Heart right ventricle (tissue), 16 donors: ENCODE results near the gene AMACR. TPM values are rescaled to one million over a fixed set of nuclear protein-coding genes. Genes with fewer than 3 reads are reported as not detected.

Experiments used
- ATAC-seq, 8 donors: fragments of 200-7000 bp; cut with Tn5 transposase; one replicate each; pipeline ENCODE4 v1.9.1; 2020; ENCODE audit warnings: mild to moderate bottlenecking in 8 of 8, moderate library complexity in 8 of 8, moderate number of reproducible peaks in 1 of 8
- DNase-seq, 2 donors: peaks; one replicate each; pipeline ENCODE4 v3.0.0-alpha.2; 2020
- H3K27ac ChIP-seq, 10 donors: fragments of 200-600 bp; sonication (generic) in 2 of 10; one replicate each; pipeline versions ENCODE4 v1.5.0 to v1.8.0; 2020 to 2022; ENCODE audit warnings: mild to moderate bottlenecking in 3 of 10
- H3K27me3 ChIP-seq, 7 donors: fragments of 200-600 bp; one replicate each; pipeline ENCODE4 v1.8.0; 2021 to 2022; ENCODE audit warnings: mild to moderate bottlenecking in 2 of 7
- H3K36me3 ChIP-seq, 9 donors: fragments of 200-600 bp; sonication (generic) in 1 of 9; one replicate each; pipeline versions ENCODE4 v1.5.0 to v1.8.0; 2020 to 2022; ENCODE audit warnings: mild to moderate bottlenecking in 2 of 9
- H3K4me1 ChIP-seq, 9 donors: fragments of 200-600 bp; sonication (generic) in 1 of 9; one replicate each; pipeline versions ENCODE4 v1.5.0 to v1.8.0; 2020 to 2022; ENCODE audit warnings: mild to moderate bottlenecking in 4 of 9
- H3K4me3 ChIP-seq, 10 donors: fragments of 200-600 bp; sonication (generic) in 2 of 10; one replicate each; pipeline versions ENCODE4 v1.5.0 to v1.8.0; 2020 to 2022; ENCODE audit warnings: mild to moderate bottlenecking in 7 of 10, moderate library complexity in 2 of 10
- H3K9me3 ChIP-seq, 11 donors: fragments of 200-600 bp in 10 of 11; sonication (generic) in 2 of 11; one replicate each; pipeline versions ENCODE4 v1.5.0 to v1.8.0; 2013 to 2022; ENCODE audit warnings: mild to moderate bottlenecking in 2 of 11, control low read depth in 1 of 11, moderate library complexity in 1 of 11
- CTCF ChIP-seq, 9 donors: fragments of 200-600 bp; sonication (generic) in 2 of 9; IDR thresholded peaks; one replicate each; pipeline versions ENCODE4 v1.5.0 to v1.8.0; 2021 to 2022; ENCODE audit warnings: antibody characterized with exemption in 9 of 9, mild to moderate bottlenecking in 5 of 9, moderate library complexity in 1 of 9
- WGBS, 2 donors: extraction: QIAGEN DNeasy Blood & Tissue Kit; methylation state at CpG; one replicate each; pipeline ENCODE4 v1.1.7; 2013; ENCODE audit warnings: inconsistent platforms in 1 of 2; 5-methylcytosine and 5-hydroxymethylcytosine counted together
- intact Hi-C, 10 donors: fragments of 100-400 bp; cut with DNase I; formaldehyde crosslinking; loops; one replicate each; pipeline versions ENCODE4 v1.11.1 to v1.14.2; 2022
- polyA plus RNA-seq, 2 donors: library from polyadenylated mRNA; stranded (reverse); fragments of 200-250 nt; gene quantifications; one replicate each; pipeline ENCODE4 v1.2.3, GENCODE V29; 2013
- total RNA-seq, 10 donors: library from RNA; stranded (reverse); fragmentation: NEBNext Ultra II Directional in 3 of 10; extraction: Animal tissue kit (Norgen Biotek cat#: 25700) in 3 of 10; gene quantifications; one replicate each; pipeline versions ENCODE4 v1.2.1 to v1.2.4, GENCODE V29; 2021 to 2023
- donor health status: Arrhythmogenic right ventricular cardiomyopathy.
- donor health status: ischemic (EF 13 %, LVEDD 7.1; RV severe dilation, severe dysfunction).
- donor health status: healthy with polysubstance abuse.
- donor health status: DM: no; HTN: yes; CAD: no.
- donor health status: DM: no; HTN: no; CAD: no.
- donor health status: ischemic (EF 25% LVEDD 6.9; RV normal size, moderate dysfunction).
- donor health status: ischemic (EF 25% LVEDD 5.7; RV mildly dilated, moderate dysfunction).
- donor health status: healthy.
- donor health status: DM: yes; HTN: yes; CAD: no.
- donor health status: Ischemic cardiomyopathy.
- donor health status: ischemic (EF 35%, LVEDD 5.7; RV mildly dilated, moderate dysfunction).
- donor health status: nonischemic (EF 11% LVEDD 7.7; RV severe dilation, severe dysfunction).
- donor health status: DM: yes; HTN: yes; CAD: no.
- donor health status: PGD.
- donor health status: ischemic (EF 29% LVEDD 5.4; RV normal size, mild dysfunction).
- donor health status: nonischemic (EF 23%, LVEDD 6.1; RV moderate dilation, normal function).

AMACR gene
- total and polyA plus RNA-seq, 12 donors: 3.0 to 16.2 (median 8.8) TPM

GRCh38 chr5:33978306-33978705, 29.5 kb downstream of the AMACR start:
- Histone ChIP-seq H3K4me3 (no peak overlapping the region), H3K27ac (no peak overlapping the region), H3K27me3 (no peaks in the 10 kb centered on the region), H3K4me1 (peaks cover 0 to 17% (median 0%) of the 10 kb centered on the region in 9 donors), H3K9me3 (no peaks in the 10 kb centered on the region), H3K36me3 (no peaks in the 10 kb centered on the region)
- ATAC-seq: no peak
- intact Hi-C loops: loop anchor here in 3 of 10 donors (5.0 to 10.0 kb wide), 3 partner anchors 514 to 781 kb away; no protein-coding TSS in a partner anchor
- no peak for DNase-seq
- no peak for TF ChIP-seq CTCF (IDR thresholded peaks at IDR 0.05)
- WGBS, 2 donors: 95% methylated on average over 1 of the region's 1 CpG

- no peak for DNase-seq
These were observed 31.5 kb downstream of the AMACR start for GRCh38 chr5:33976307-33976706.

GRCh38 chr5:33975852-33976251, 32.0 kb downstream of the AMACR start:
- H3K4me3 ChIP-seq: no peak overlapping the region
- ATAC-seq (peak in 3 of 8 donors; percentile 35 to 42 (median 41)), DNase-seq (no peak)
- peaks cover 0 to 17% (median 0%) of the 10 kb centered on the region in 9 donors for H3K4me1 ChIP-seq
- TF ChIP-seq CTCF (IDR thresholded peaks at IDR 0.05): no peak
- no peaks in the 10 kb centered on the region for H3K9me3 ChIP-seq
- 40 to 42% methylated on average over 5 of the region's 5 CpGs for WGBS, 2 donors
- intact Hi-C loops: loop anchor here in 3 of 10 donors (5.0 to 10.0 kb wide), 3 partner anchors 511 to 779 kb away; no protein-coding TSS in a partner anchor
- peak overlapping the region in 4 of 10 donors; percentile 14 to 41 (median 30) for H3K27ac ChIP-seq
- H3K36me3 ChIP-seq: no peaks in the 10 kb centered on the region
- no peaks in the 10 kb centered on the region for H3K27me3 ChIP-seq

More at GRCh38 chr5:33976307-33976706, 31.5 kb downstream of the AMACR start:
- no peak for ATAC-seq
- Histone ChIP-seq H3K27me3 (no peaks in the 10 kb centered on the region), H3K36me3 (no peaks in the 10 kb centered on the region), H3K4me3 (no peak overlapping the region), H3K9me3 (no peaks in the 10 kb centered on the region), H3K4me1 (peaks cover 0 to 17% (median 0%) of the 10 kb centered on the region in 9 donors), H3K27ac (peak overlapping the region in 3 of 10 donors; percentile 28 to 41 (median 32))
- whole genome bisulfite sequencing, 2 donors: 83 to 86% methylated on average over 1 of the region's 1 CpG
- no peak for TF ChIP-seq CTCF (IDR thresholded peaks at IDR 0.05)
- intact Hi-C loops: loop anchor here in 3 of 10 donors (5.0 to 10.0 kb wide), 3 partner anchors 512 to 779 kb away; no protein-coding TSS in a partner anchor

GRCh38 chr5:33973271-33973670, 34.6 kb downstream of the AMACR start:
- Histone ChIP-seq H3K36me3 (no peaks in the 10 kb centered on the region), H3K4me1 (peaks cover 0 to 17% (median 0%) of the 10 kb centered on the region in 9 donors), H3K27ac (no peak overlapping the region), H3K27me3 (no peaks in the 10 kb centered on the region), H3K4me3 (no peak overlapping the region), H3K9me3 (no peaks in the 10 kb centered on the region)
- no peak for TF ChIP-seq CTCF (IDR thresholded peaks at IDR 0.05)
- intact Hi-C loops: loop anchor here in 4 of 10 donors (5.0 to 10.0 kb wide), 4 partner anchors 508 to 541 kb away; no protein-coding TSS in a partner anchor
- no peak for DNase-seq
- 83 to 90% methylated on average over 2 of the region's 2 CpGs for WGBS, 2 donors
- no peak for ATAC-seq
